Measurements from ENCODE around the gene THAP2.

- no peak for TF ChIP-seq CTCF (IDR thresholded peaks at IDR 0.05; ENCODE audit: low read depth, low read length, poor library complexity, severe bottlenecking)
- TF ChIP-seq EZH2phosphoT487 (IDR thresholded peaks at IDR 0.05; ENCODE audit: borderline replicate concordance, low read length) = no peak
Observed at GRCh38 chr12:71671816-71672215, 7.7 kb downstream of the THAP2 start.

Measured in DOHH2 (cell line).